ENCODE measurements around the gene MAPK1.
"Not testable (repeated sequence)": the region's sequence is repeated elsewhere in the genome, so short reads cannot be mapped to it uniquely, and the experiment has no call there.

The MAPK1 gene

DNA sequence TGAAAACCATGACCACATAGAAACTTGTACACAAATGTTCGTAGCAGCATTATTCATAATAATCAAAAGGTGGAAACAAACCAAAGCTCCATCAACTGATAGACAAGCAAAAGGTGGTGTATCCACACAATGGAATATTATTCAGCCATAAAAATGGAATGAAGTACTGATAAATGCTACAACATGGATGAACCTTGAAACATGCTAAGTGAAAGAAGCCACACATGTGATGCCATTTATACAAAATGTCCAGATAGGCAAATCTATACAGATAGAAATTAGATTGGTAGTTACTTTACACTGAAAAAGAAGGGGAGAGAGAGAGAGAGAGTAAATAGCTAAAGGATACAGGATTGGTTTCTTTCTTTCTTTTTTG lies 27.7 kb downstream of the MAPK1 start (continued):
- no peak for TF ChIP-seq ZNF670 (tag by site-specific recombination; IDR thresholded peaks at IDR 0.05; ENCODE audit: low read depth)
- peak; percentile 97 for TF ChIP-seq ZNF146 (tag by site-specific recombination; IDR thresholded peaks at IDR 0.05)
- no peak for TF ChIP-seq ZNF112 (tag by site-specific recombination; IDR thresholded peaks at IDR 0.05)
- TF ChIP-seq ZNF792 (tag by site-specific recombination; IDR thresholded peaks at IDR 0.05): no peak
- no peak for TF ChIP-seq ZNF707 (tag by site-specific recombination; IDR thresholded peaks at IDR 0.05)
- no peak for TF ChIP-seq ZNF433 (tag by site-specific recombination; IDR thresholded peaks at IDR 0.05; ENCODE audit: low read depth)
- no peak for TF ChIP-seq ZNF114 (tag by site-specific recombination; IDR thresholded peaks at IDR 0.05)
- TF ChIP-seq TCF7L2 (IDR thresholded peaks at IDR 0.05; ENCODE audit: borderline replicate concordance, low read depth, low read length): no peak
- no peak for TF ChIP-seq ZNF560 (tag by site-specific recombination; IDR thresholded peaks at IDR 0.05; ENCODE audit: borderline replicate concordance)

- peaks cover 13% of the 10 kb centered on the region for H3K4me1 ChIP-seq (ENCODE audit: control insufficient read depth, insufficient read depth, low read length)
- H3K36me3 ChIP-seq (ENCODE audit: control insufficient read depth in 2 of 2, insufficient read depth in 1 of 2, low read length in 2 of 2); H3K9me3 ChIP-seq (ENCODE audit: control insufficient read depth, insufficient read depth, low read depth, low read length); H3K4me3 ChIP-seq (ENCODE audit: low read depth, low read length); POLR2A ChIA-PET; H3K27ac ChIP-seq (ENCODE audit: extremely low read depth, low read depth, low read length): not testable (repeated sequence)
- TF ChIP-seq KLF1 (tag by site-specific recombination; IDR thresholded peaks at IDR 0.05) (peak; percentile 84), EGR2 (tag by site-specific recombination; IDR thresholded peaks at IDR 0.05; ENCODE audit: low read depth) (peak; percentile 28; the same call in 1 of the 2 replicates), KLF9 (tag by site-specific recombination; IDR thresholded peaks at IDR 0.05; ENCODE audit: low read depth) (0 out of 2 replicates have a peak, but pooled peaks have one; percentile 24), ZBTB17 (tag by site-specific recombination; IDR thresholded peaks at IDR 0.05) (peak; percentile 37; the same call in 1 of the 2 replicates)
- CTCF ChIA-PET: interaction anchor here (1.6 kb wide), 1 partner anchor 10 kb away, joined by 4 read pairs; no protein-coding TSS in a partner anchor
These were observed 28.2 kb downstream of the MAPK1 start for GRCh38 chr22:21839104-21839764.

- H3K36me3 ChIP-seq (ENCODE audit: control insufficient read depth in 2 of 2, insufficient read depth in 1 of 2, low read length in 2 of 2): no peaks in the 10 kb centered on the region
- no peaks in the 10 kb centered on the region for H3K9me3 ChIP-seq (ENCODE audit: control insufficient read depth, insufficient read depth, low read depth, low read length)
- ChIA-PET POLR2A (interaction anchor here (1.0 kb wide), 1 partner anchor 37 kb away, joined by 3 read pairs; no protein-coding TSS in a partner anchor), CTCF (interaction anchor here (0.6 to 2.0 kb wide), 3 partner anchors 12 to 30 kb away, joined by 3 to 5 read pairs (median 5); partner anchors contain the start of gene MAPK1)
- peak overlapping the region; percentile 42 for H3K27ac ChIP-seq (ENCODE audit: extremely low read depth, low read depth, low read length)
- peaks cover 21% of the 10 kb centered on the region for H3K4me1 ChIP-seq (ENCODE audit: control insufficient read depth, insufficient read depth, low read length)
- H3K4me3 ChIP-seq (ENCODE audit: low read depth, low read length): no peak overlapping the region; the same call in 1 of the 2 replicates
- TF ChIP-seq EGR2 (tag by site-specific recombination; IDR thresholded peaks at IDR 0.05; ENCODE audit: low read depth) (peak; percentile 51), SP2 (tag by site-specific recombination; IDR thresholded peaks at IDR 0.05) (peak; percentile 21; the same call in 1 of the 2 replicates), PRDM6 (tag by site-specific recombination; IDR thresholded peaks at IDR 0.05) (peak; percentile 34; the same call in 1 of the 2 replicates), IKZF3 (tag by site-specific recombination; IDR thresholded peaks at IDR 0.05) (peak; percentile 41; the same call in 1 of the 2 replicates), ZNF555 (tag by site-specific recombination; conservative IDR thresholded peaks at IDR 0.05) (no peak), ZNF132 (tag by site-specific recombination; IDR thresholded peaks at IDR 0.05; ENCODE audit: borderline replicate concordance) (no peak), ZNF785 (tag by site-specific recombination; IDR thresholded peaks at IDR 0.05) (no peak), KLF17 (tag by site-specific recombination; IDR thresholded peaks at IDR 0.05) (no peak), ZIC2 (tag by site-specific recombination; IDR thresholded peaks at IDR 0.05) (no peak), MYNN (tag by site-specific recombination; IDR thresholded peaks at IDR 0.05; ENCODE audit: borderline replicate concordance) (0 out of 2 replicates have a peak, but pooled peaks have one; percentile 59), ZFP69B (tag by site-specific recombination; IDR thresholded peaks at IDR 0.05) (peak; percentile 51; the same call in 1 of the 2 replicates)
- TF ChIP-seq, protein P1, sequence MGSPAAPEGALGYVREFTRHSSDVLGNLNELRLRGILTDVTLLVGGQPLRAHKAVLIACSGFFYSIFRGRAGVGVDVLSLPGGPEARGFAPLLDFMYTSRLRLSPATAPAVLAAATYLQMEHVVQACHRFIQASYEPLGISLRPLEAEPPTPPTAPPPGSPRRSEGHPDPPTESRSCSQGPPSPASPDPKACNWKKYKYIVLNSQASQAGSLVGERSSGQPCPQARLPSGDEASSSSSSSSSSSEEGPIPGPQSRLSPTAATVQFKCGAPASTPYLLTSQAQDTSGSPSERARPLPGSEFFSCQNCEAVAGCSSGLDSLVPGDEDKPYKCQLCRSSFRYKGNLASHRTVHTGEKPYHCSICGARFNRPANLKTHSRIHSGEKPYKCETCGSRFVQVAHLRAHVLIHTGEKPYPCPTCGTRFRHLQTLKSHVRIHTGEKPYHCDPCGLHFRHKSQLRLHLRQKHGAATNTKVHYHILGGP (tag by site-specific recombination; IDR thresholded peaks at IDR 0.05): no peak
These were observed 30.0 kb downstream of the MAPK1 start for GRCh38 chr22:21837248-21837979.

Data from HEK293 (cell line).